Esophagus squamous epithelium (tissue), 5 donors: Measurements from ENCODE around the gene LURAP1L. TPM values are rescaled to one million over a fixed set of nuclear protein-coding genes. Genes with fewer than 3 reads are reported as not detected.

ENCODE experiments used
- DNase-seq: peaks from one replicate; lab custom pipeline; 2025; lab: John Stamatoyannopoulos, UW
- H3K27ac ChIP-seq, 4 donors: fragments of 200-600 bp; sonication (generic); one replicate each; pipeline ENCODE4 v1.5.1; 2016 to 2019; ENCODE audit warnings: mild to moderate bottlenecking in 1 of 4
- H3K27me3 ChIP-seq, 4 donors: fragments of 200-600 bp; sonication (generic); 1 replicate in 3 of 4; 2 replicates in 1 of 4; pipeline versions ENCODE4 v1.5.1 to v1.6.0; 2017 to 2021; ENCODE audit warnings: antibody characterized with exemption in 1 of 4
- H3K36me3 ChIP-seq, 3 donors: fragments of 200-600 bp; sonication (generic); one replicate each; pipeline ENCODE4 v1.5.1; 2016 to 2019
- H3K4me1 ChIP-seq, 3 donors: fragments of 200-600 bp; sonication (generic); one replicate each; pipeline ENCODE4 v1.5.1; 2017 to 2019
- H3K4me3 ChIP-seq, 4 donors: fragments of 200-600 bp; sonication (generic); 1 replicate in 3 of 4; 2 replicates in 1 of 4; pipeline ENCODE4 v1.5.1; 2016 to 2019; ENCODE audit warnings: mild to moderate bottlenecking in 2 of 4, moderate library complexity in 1 of 4
- H3K9me3 ChIP-seq, 3 donors: fragments of 200-600 bp; sonication (generic); one replicate each; pipeline ENCODE4 v1.5.1; 2016 to 2019
- CTCF ChIP-seq, 6 experiments: fragments of 450-650 bp in 4 of 6; fragments of 200-600 bp in 2 of 6; sonication (generic) in 2 of 6; IDR thresholded peaks; one replicate each; pipeline ENCODE4 v1.5.1; 2016 to 2019; ENCODE audit warnings: antibody characterized with exemption in 6 of 6, mild to moderate bottlenecking in 4 of 6, moderate library complexity in 4 of 6
- POLR2A ChIP-seq, 4 donors: fragments of 450-650 bp; IDR thresholded peaks; one replicate each; pipeline ENCODE4 v1.6.1; 2017; ENCODE audit warnings: antibody characterized with exemption in 4 of 4, mild to moderate bottlenecking in 4 of 4, moderate library complexity in 3 of 4
- WGBS, 2 donors: methylation state at CpG; one replicate each; pipeline ENCODE4 v1.1.5; 2018; 5-methylcytosine and 5-hydroxymethylcytosine counted together
- intact Hi-C: fragments of 100-400 bp; cut with DNase I; formaldehyde crosslinking; loops from one replicate; pipeline ENCODE4 v1.15.0; 2022
- total RNA-seq, 4 donors: library from RNA; depleted of rRNA; stranded (reverse); fragments of >200 nt; gene quantifications; one replicate each; pipeline ENCODE4 v1.1.0, GENCODE V29; 2016
- donor health status: DM: yes; HTN: yes; CAD: no.

The LURAP1L gene
- total RNA-seq, 4 donors from 2014 or later, result 0.75 to 8.0 (median 3.9) TPM

GRCh38 chr9:12797037-12797436 is 22.2 kb downstream of the LURAP1L start:
- TF ChIP-seq CTCF (IDR thresholded peaks at IDR 0.05) (no peak), POLR2A (IDR thresholded peaks at IDR 0.05) (no peak)
- intact Hi-C loops, result no loop called here
- Histone ChIP-seq H3K36me3 (no peaks in the 10 kb centered on the region), H3K27me3 (no peaks in the 10 kb centered on the region), H3K9me3 (no peaks in the 10 kb centered on the region), H3K4me3 (no peak overlapping the region), H3K27ac (peak overlapping the region in 1 of 4 donors; percentile 10), H3K4me1 (peaks cover 0 to 11% (median 0%) of the 10 kb centered on the region in 3 donors)
- no peak for DNase-seq
- WGBS, 2 donors, result 67 to 76% methylated on average over 1 of the region's 1 CpG

- Histone ChIP-seq H3K36me3 (no peaks in the 10 kb centered on the region), H3K4me1 (peaks cover 0 to 6% (median 0%) of the 10 kb centered on the region in 3 donors), H3K27me3 (no peaks in the 10 kb centered on the region), H3K9me3 (no peaks in the 10 kb centered on the region), H3K4me3 (no peak overlapping the region), H3K27ac (no peak overlapping the region)
- no peak for DNase-seq
- WGBS, 2 donors, result 27 to 35% methylated on average over 1 of the region's 1 CpG
- TF ChIP-seq CTCF (IDR thresholded peaks at IDR 0.05) (no peak), POLR2A (IDR thresholded peaks at IDR 0.05) (no peak)
- intact Hi-C loops, result no loop called here
Observed at GRCh38 chr9:12798066-12798770, 23.4 kb downstream of the LURAP1L start.

- 82 to 88% methylated on average over 2 of the region's 2 CpGs for WGBS, 2 donors
Observed at GRCh38 chr9:12801187-12801586, 26.4 kb downstream of the LURAP1L start.

GRCh38 chr9:12801663-12802062 is 26.8 kb downstream of the LURAP1L start:
- H3K27ac ChIP-seq, result peak overlapping the region in 1 of 4 donors; percentile 38
- no peaks in the 10 kb centered on the region for H3K36me3 ChIP-seq
- DNase-seq, result no peak

More at GRCh38 chr9:12801187-12801586, 26.4 kb downstream of the LURAP1L start:
- intact Hi-C loops, result no loop called here
- TF ChIP-seq CTCF (IDR thresholded peaks at IDR 0.05) (no peak), POLR2A (IDR thresholded peaks at IDR 0.05) (no peak)
- H3K9me3 ChIP-seq, result no peaks in the 10 kb centered on the region
- no peak overlapping the region for H3K27ac ChIP-seq
- H3K4me1 ChIP-seq, result no peaks in the 10 kb centered on the region
- no peaks in the 10 kb centered on the region for H3K36me3 ChIP-seq
- no peak for DNase-seq
- no peaks in the 10 kb centered on the region for H3K27me3 ChIP-seq
- H3K4me3 ChIP-seq, result no peak overlapping the region

More at GRCh38 chr9:12801663-12802062, 26.8 kb downstream of the LURAP1L start:
- Histone ChIP-seq H3K4me1 (no peaks in the 10 kb centered on the region), H3K4me3 (no peak overlapping the region), H3K9me3 (no peaks in the 10 kb centered on the region), H3K27me3 (no peaks in the 10 kb centered on the region)
- intact Hi-C loops, result no loop called here
- no peak for TF ChIP-seq POLR2A (IDR thresholded peaks at IDR 0.05)
- no peak for TF ChIP-seq CTCF (IDR thresholded peaks at IDR 0.05)
